DOHH2 (cell line): ENCODE data around the gene NBAS.

Experiments used
- H3F3A ChIP-seq: fragments of 200-600 bp; sonication (generic), shearing (Covaris generic); 2 replicates; pipeline ENCODE4 v1.6.0; 2016; ENCODE audit warnings: antibody characterized with exemption, mild to moderate bottlenecking; ENCODE audit not compliant: control insufficient read depth, insufficient read depth
- H3K27ac ChIP-seq: fragments of 200-600 bp; sonication (generic); 2 replicates; pipeline ENCODE4 v1.5.1; 2014; ENCODE audit warnings: low read depth, mild to moderate bottlenecking, low read length, moderate library complexity
- H3K27me3 ChIP-seq: fragments of 200-600 bp; sonication (generic); 2 replicates; pipeline ENCODE4 v1.6.1; 2014; ENCODE audit warnings: mild to moderate bottlenecking, low read length, mixed read lengths; ENCODE audit not compliant: control insufficient read depth
- H3K36me3 ChIP-seq: fragments of 200-600 bp; sonication (generic); 2 replicates; pipeline ENCODE4 v1.6.1; 2014; ENCODE audit warnings: mild to moderate bottlenecking, low read length, moderate library complexity, mixed read lengths; ENCODE audit not compliant: control insufficient read depth
- H3K4me1 ChIP-seq: fragments of 200-600 bp; sonication (generic); 2 replicates; pipeline ENCODE4 v1.6.1; 2014; ENCODE audit warnings: mild to moderate bottlenecking, low read length, mixed read lengths; ENCODE audit not compliant: control insufficient read depth
- H3K4me2 ChIP-seq: fragments of 200-600 bp; sonication (generic); 2 replicates; pipeline ENCODE4 v1.6.0; 2014; ENCODE audit warnings: mild to moderate bottlenecking, low read length, moderate library complexity
- H3K4me3 ChIP-seq: fragments of 200-600 bp; sonication (generic); 2 replicates; pipeline ENCODE4 v1.5.1; 2014; ENCODE audit warnings: mild to moderate bottlenecking, low read length, mixed read lengths
- H3K79me2 ChIP-seq: fragments of 200-600 bp; sonication (generic); 2 replicates; pipeline ENCODE4 v1.6.1; 2014; ENCODE audit warnings: mild to moderate bottlenecking, low read length, mixed read lengths; ENCODE audit not compliant: control insufficient read depth
- H3K9me2 ChIP-seq: fragments of 200-600 bp; sonication (generic); replicated peaks from 2 replicates; pipeline ENCODE4 v1.6.1; 2014; ENCODE audit warnings: mild to moderate bottlenecking, low read length, mixed read lengths; ENCODE audit not compliant: control insufficient read depth
- H3K9me3 ChIP-seq: fragments of 200-600 bp; sonication (generic); 2 replicates; pipeline ENCODE4 v1.6.1; 2014; ENCODE audit warnings: antibody characterized with exemption, low read length, mixed read lengths; ENCODE audit not compliant: control insufficient read depth, insufficient read depth
- H4K20me1 ChIP-seq: fragments of 200-600 bp; sonication (generic); 2 replicates; pipeline ENCODE4 v1.6.0; 2014; ENCODE audit warnings: low read depth, mild to moderate bottlenecking, antibody characterized with exemption, low read length, moderate library complexity; ENCODE audit not compliant: control insufficient read depth, insufficient read depth
- EZH2phosphoT487 ChIP-seq: fragments of 200-600 bp; sonication (generic); IDR thresholded peaks from 2 replicates; pipeline ENCODE4 v1.6.1; 2017; ENCODE audit warnings: borderline replicate concordance, mild to moderate bottlenecking, antibody characterized with exemption, low read length, moderate library complexity, mixed read lengths
- TF ChIP-seq, protein P1 (sequence below): fragments of 200-600 bp; sonication (generic); IDR thresholded peaks from one replicate; pipeline ENCODE4 v1.5.1; 2014; ENCODE audit warnings: antibody characterized with exemption, mild to moderate bottlenecking, low read depth, low read length; ENCODE audit not compliant: poor library complexity, severe bottlenecking

Gene NBAS

DNA sequence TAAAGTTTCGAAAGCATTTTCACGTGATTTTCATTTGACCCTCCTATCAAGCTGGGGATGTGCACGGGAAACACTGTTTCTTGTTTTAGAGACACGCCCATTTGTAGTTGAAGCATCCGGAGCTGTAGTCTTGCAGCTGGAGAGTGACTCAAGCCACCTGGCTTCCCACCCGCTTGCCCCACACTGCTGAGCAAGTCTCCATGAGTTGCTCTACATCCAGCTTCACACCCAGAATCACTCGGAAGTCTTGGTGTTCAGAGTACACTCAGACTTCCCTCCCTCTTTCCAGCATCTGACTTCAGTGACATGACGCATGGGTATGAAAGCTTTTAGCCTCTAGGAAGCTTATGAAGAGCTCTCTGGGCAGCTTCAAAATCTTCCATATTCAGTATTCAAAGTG lies 262.4 kb downstream of the NBAS start:
- Histone ChIP-seq H3K79me2 (no peaks in the 10 kb centered on the region), H3K4me3 (no peak overlapping the region), H4K20me1 (no peaks in the 10 kb centered on the region; the same call in 1 of the 2 replicates), H3F3A (no peaks in the 10 kb centered on the region), H3K4me2 (no peak overlapping the region), H3K27ac (no peak overlapping the region), H3K36me3 (no peaks in the 10 kb centered on the region), H3K9me3 (no peaks in the 10 kb centered on the region), H3K4me1 (no peaks in the 10 kb centered on the region), H3K9me2 (no peaks in the 10 kb centered on the region), H3K27me3 (no peaks in the 10 kb centered on the region)
- TF ChIP-seq, protein P1, sequence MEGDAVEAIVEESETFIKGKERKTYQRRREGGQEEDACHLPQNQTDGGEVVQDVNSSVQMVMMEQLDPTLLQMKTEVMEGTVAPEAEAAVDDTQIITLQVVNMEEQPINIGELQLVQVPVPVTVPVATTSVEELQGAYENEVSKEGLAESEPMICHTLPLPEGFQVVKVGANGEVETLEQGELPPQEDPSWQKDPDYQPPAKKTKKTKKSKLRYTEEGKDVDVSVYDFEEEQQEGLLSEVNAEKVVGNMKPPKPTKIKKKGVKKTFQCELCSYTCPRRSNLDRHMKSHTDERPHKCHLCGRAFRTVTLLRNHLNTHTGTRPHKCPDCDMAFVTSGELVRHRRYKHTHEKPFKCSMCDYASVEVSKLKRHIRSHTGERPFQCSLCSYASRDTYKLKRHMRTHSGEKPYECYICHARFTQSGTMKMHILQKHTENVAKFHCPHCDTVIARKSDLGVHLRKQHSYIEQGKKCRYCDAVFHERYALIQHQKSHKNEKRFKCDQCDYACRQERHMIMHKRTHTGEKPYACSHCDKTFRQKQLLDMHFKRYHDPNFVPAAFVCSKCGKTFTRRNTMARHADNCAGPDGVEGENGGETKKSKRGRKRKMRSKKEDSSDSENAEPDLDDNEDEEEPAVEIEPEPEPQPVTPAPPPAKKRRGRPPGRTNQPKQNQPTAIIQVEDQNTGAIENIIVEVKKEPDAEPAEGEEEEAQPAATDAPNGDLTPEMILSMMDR, result no peak

DNA sequence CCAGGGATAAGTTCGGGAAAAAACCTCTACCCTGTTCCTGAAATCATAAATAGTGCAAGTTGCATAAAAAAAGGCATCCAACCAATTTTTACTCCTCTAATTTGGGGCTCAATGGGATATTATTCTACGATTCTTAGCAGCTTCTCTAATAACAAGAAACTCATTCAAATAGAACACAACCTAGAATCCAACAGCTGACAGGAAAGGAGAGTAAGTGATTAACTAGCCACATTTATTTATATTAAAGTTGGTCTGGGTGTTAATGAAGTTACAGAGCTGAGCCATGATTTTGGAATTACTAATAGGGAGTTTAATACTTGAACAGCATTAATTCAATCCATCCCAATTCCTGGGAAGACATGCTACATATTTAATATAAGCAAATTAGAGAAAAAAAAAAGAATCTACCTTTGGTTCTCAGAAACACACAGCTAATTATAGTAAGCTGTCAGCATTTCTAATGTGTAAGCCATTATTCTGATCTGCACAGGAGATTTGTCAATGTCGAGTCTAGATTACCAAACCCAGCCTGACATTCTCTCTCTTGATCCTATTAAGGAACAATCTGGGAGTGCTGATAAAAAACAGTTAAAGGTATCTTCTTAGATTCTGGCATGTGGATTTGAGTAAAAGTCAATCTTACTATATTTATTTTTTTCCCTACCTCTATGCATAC lies 267.7 kb downstream of the NBAS start:
- Histone ChIP-seq H3K9me2 (no peaks in the 10 kb centered on the region), H3K27me3 (no peaks in the 10 kb centered on the region), H4K20me1 (no peaks in the 10 kb centered on the region), H3K36me3 (peaks cover 8% of the 10 kb centered on the region), H3K4me1 (no peaks in the 10 kb centered on the region), H3K27ac (no peak overlapping the region), H3F3A (no peaks in the 10 kb centered on the region), H3K4me3 (no peak overlapping the region), H3K79me2 (no peaks in the 10 kb centered on the region), H3K4me2 (no peak overlapping the region), H3K9me3 (no peaks in the 10 kb centered on the region)
- TF ChIP-seq, protein P1, result no peak
- no peak for TF ChIP-seq EZH2phosphoT487

DNA sequence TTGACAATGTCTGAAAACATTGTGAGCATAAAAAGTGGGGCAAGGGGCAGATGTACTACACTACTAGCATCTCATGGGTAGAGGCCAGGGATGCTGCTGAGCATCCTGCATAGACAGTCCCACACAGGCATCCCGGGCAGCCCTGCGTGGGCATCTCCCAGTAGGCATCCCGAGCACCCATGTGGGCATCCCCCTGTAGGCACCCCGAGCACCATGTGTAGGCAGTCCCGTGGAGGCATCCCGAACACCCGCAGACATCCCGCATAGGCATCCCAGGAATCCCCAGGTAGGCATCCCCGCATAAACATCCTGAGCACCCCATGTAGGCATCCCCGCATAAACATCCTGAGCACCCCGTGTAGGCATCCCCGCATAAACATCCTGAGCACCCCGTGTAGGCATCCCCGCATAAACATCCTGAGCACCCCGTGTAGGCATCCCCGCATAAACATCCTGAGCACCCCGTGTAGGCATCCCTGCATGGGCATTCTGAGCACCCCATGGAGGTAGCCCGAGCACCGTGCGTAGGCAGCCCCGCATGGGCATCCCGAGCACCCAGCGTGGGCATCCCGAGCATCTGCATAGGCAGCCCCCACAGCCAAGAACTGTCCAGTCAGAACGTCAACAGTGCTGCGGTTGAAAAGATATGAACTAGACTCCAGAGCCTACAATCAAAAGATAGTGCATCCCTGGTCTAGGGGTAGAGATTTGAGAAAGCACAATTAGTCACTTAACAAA lies 273.5 kb downstream of the NBAS start:
- Histone ChIP-seq H4K20me1 (no peaks in the 10 kb centered on the region), H3K36me3 (peaks cover 15% of the 10 kb centered on the region), H3K9me2 (no peaks in the 10 kb centered on the region), H3K79me2 (no peaks in the 10 kb centered on the region), H3F3A (no peaks in the 10 kb centered on the region), H3K9me3 (no peaks in the 10 kb centered on the region), H3K4me1 (no peaks in the 10 kb centered on the region), H3K4me2 (no peak overlapping the region), H3K4me3 (no peak overlapping the region), H3K27ac (no peak overlapping the region), H3K27me3 (no peaks in the 10 kb centered on the region)
- TF ChIP-seq EZH2phosphoT487, result no peak
- TF ChIP-seq, protein P1, result no peak
